ENCODE results near the gene WNK4. TPM values are rescaled to one million over a fixed set of nuclear protein-coding genes. Genes with fewer than 3 reads are reported as not detected.

WNK4 gene
- total and polyA plus RNA-seq, 10 of the 15 experiments (the other 5 are each of a cell fraction or from before 2014, with no cell fraction given): 0.06 to 0.29 (median 0.13) TPM; not detected in 5

DNA sequence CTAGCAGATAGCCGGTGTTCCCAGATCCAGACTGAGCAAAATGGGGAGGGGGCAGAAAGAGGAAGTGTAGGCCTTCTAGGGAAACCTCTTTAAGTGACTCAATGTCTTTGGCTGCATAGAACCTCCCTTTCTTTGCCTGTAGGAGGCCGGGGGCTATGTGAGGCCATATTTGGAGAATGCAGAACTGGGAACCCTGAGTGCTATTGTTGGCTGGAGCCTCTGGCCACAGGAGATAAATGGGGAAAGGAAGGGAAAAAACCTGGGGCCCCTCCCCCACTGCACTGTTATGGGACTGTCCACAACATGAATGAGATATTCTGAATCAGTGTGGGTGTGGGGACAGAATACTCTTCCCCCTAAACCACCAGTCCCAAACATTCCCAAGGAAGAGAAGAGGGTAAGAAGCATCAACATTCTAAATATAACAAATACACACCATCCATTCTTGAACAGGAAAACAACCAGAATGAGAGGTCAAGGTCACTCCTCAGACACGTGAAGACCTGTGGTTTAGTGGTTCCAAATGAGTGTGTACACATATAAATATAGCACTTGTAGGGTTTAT is 4.8 kb upstream of the WNK4 start (continued):
- TF ChIP-seq, protein P1, sequence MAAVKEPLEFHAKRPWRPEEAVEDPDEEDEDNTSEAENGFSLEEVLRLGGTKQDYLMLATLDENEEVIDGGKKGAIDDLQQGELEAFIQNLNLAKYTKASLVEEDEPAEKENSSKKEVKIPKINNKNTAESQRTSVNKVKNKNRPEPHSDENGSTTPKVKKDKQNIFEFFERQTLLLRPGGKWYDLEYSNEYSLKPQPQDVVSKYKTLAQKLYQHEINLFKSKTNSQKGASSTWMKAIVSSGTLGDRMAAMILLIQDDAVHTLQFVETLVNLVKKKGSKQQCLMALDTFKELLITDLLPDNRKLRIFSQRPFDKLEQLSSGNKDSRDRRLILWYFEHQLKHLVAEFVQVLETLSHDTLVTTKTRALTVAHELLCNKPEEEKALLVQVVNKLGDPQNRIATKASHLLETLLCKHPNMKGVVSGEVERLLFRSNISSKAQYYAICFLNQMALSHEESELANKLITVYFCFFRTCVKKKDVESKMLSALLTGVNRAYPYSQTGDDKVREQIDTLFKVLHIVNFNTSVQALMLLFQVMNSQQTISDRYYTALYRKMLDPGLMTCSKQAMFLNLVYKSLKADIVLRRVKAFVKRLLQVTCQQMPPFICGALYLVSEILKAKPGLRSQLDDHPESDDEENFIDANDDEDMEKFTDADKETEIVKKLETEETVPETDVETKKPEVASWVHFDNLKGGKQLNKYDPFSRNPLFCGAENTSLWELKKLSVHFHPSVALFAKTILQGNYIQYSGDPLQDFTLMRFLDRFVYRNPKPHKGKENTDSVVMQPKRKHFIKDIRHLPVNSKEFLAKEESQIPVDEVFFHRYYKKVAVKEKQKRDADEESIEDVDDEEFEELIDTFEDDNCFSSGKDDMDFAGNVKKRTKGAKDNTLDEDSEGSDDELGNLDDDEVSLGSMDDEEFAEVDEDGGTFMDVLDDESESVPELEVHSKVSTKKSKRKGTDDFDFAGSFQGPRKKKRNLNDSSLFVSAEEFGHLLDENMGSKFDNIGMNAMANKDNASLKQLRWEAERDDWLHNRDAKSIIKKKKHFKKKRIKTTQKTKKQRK (IDR thresholded peaks at IDR 0.05; ENCODE audit: low read depth, low read length): no peak
- TF ChIP-seq POLR2A (IDR thresholded peaks at IDR 0.05; ENCODE audit: low read depth, low read length) (no peak), SRF (IDR thresholded peaks at IDR 0.05; ENCODE audit: low read depth in 2 of 2, low read length in 2 of 2) (peak; percentile 21 to 90; a peak in 3 of 4 replicates), SUPT20H (IDR thresholded peaks at IDR 0.05; ENCODE audit: borderline replicate concordance, control insufficient read depth, low read depth, low read length) (no peak), ZNF592 (IDR thresholded peaks at IDR 0.05) (no peak)

Data from GM12878 (cell line).